Left lobe of liver (tissue), 2 donors: Measurements from ENCODE around the gene TRIM54. TPM values are rescaled to one million over a fixed set of nuclear protein-coding genes. Genes with fewer than 3 reads are reported as not detected.
"Not testable (repeated sequence)": the region's sequence is repeated elsewhere in the genome, so short reads cannot be mapped to it uniquely, and the experiment has no call there.

Experiments
- ATAC-seq: fragments of 200-7000 bp; cut with Tn5 transposase; one replicate; pipeline ENCODE4 v1.9.1; 2020; ENCODE audit warnings: mild to moderate bottlenecking, moderate library complexity
- DNase-seq: peaks from one replicate; pipeline ENCODE4 v3.0.0-alpha.2; 2020; ENCODE audit warnings: low spot score
- total RNA-seq: library from RNA; stranded (reverse); gene quantifications from one replicate; pipeline ENCODE4 v1.2.1, GENCODE V29; 2021
- donor health status: DM: no; HTN: no; CAD: no; lungs with moderate emphysema.
- donor health status: DM: no; HTN: yes; CAD: no.

The TRIM54 gene
- total RNA-seq, 1 donor from 2014 or later: not detected

DNA sequence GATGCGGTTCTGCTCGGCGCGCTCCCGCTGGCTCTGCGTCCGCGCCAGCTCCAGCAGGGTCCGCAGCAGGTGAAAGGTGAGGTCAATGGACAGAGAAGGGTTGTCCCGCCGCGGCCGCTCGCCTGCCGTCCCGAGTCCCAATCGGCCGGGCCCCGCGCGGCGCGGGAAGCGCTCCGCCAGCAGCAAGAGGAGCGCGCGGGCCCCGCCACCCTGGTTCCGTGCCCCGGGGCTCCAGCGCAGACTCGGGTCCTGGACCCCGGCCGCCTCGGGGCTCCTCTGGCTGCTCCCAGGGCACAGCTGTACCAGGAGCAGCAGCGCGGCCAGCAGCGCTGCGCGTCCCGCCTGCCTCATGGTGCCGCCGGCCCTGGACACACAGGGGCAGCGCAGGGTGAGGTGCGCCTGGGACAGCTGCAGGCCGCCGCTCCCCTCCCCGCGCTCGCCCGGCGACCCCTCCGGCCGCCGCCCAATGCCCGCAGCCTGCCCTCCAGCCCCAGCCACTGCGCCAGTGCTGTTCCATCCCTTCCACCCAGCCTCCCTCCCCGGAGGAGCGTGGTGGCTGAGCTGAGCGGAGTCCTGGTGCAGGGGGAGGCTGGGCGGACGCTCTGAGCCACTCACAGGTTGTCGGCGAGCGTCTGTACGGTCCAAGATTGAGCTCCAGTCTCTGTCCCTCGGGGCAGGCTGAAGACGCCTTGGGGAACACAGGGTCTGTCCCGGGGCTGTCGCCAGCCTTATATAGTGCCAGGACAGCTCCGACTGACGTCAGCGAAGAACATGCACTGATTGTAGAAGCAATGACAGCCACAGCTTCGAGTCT, 25.5 kb downstream of the TRIM54 start:
- DNase-seq (no peak), ATAC-seq (peak; percentile 27)

DNA sequence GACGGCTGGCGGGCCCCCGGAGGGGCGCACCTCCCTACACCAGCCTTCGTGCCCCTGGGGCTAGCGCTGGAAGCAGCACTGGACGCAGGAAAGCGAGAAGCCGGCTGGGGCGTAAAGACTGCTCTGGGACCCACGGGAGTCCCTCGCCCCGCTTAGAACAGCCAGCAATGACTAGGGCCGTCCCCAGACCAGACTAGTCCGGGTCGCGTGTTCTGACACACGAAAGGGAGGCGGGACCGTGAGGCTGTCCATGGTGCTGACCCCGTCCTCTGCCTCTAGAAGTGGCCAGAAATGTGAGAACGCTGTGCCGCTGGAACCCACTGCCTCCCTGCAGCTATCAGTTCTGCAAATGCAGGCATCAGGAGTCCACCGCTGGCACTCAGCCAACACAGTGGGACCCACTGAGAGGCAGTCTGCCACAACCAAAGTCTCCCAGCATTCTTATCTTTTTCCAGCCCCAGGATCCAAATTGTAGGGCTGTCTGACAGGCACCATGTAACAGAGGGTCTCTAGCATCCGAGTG, 26.2 kb downstream of the TRIM54 start, which contains the start of gene UCN:
Gene UCN, minus strand, starts transcription at position 87 of the 523 bp plus-strand sequence. CDS start 550 bp downstream, outside the sequence.
- ATAC-seq: peak; percentile 37
- DNase-seq: no peak

DNA sequence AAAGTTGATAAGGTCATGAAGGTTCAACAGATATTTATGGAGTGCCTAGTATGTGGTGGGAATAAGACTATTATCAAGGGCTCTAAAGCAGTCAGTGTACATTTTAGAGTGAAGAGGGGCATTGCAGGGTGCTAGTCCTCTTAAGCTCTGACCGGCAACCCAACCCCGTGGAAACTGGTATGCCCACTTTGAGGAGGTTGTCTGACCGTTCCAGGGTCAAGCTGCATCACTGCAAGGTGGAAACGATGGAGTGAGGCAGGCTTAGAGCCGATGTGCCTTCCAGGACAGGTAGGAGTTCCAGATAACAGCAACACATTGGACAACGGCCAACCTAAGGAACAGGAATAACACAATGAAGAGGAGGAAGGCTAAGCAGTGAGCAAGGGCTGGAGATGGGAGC, 27.4 kb downstream of the TRIM54 start:
- ATAC-seq (peak; percentile 11), DNase-seq (no peak)

DNA sequence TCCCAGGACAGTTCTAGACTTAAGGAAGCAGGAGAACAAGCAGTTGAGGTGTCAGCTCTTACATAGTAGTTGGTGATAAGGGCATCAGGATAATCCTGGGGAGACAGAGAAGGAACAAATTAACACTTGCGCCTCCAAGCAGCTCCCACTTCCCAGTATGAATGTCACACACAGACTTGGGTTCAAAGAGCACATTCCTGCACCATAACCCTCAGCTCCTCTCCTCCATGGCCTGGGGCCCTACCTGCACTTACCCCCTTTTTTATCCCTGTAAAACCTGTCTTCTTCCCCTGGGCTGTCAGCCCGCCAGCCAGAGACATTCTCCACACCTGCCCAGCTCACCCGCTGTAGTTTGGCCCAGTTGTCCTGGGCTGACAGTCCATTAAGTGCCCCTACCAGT, 29.9 kb downstream of the TRIM54 start:
- ATAC-seq: no peak
- DNase-seq: no peak

DNA sequence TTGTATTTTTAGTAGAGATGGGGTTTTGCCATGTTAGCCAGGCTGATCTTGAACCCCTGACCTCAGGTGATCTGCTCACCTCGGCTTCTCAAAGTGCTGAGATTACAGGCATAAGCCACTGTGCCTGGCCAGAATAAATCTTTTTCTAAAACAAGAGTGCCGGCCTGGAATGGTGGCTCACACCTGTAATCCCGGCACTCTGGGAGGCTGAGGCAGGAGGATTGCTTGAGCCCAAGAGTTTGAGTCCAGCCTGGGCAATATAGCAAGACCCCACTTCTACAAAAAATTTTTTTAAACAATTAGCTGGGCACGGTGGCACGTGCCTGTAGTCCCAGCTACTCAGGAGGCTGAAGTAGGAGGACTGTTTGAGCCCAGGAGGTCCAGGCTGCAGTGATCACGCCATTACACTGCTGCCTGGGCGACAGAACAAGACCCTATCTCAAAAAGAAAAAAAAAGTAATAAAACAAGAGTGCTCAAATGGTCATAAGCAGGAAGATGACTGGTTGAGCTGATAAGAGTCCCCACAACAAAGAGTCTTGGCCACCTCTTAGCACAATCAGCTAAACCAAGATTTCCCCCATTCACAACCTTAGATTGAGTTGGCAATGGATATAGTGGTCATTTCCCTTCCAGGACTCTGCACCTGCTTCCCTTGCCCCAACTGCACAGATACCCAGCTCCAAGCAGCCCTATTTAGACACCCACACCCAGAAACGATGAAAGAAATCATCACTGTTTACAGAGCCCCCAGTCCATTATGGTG, 31.8 kb downstream of the TRIM54 start:
- DNase-seq: no peak
- no peak for ATAC-seq

DNA sequence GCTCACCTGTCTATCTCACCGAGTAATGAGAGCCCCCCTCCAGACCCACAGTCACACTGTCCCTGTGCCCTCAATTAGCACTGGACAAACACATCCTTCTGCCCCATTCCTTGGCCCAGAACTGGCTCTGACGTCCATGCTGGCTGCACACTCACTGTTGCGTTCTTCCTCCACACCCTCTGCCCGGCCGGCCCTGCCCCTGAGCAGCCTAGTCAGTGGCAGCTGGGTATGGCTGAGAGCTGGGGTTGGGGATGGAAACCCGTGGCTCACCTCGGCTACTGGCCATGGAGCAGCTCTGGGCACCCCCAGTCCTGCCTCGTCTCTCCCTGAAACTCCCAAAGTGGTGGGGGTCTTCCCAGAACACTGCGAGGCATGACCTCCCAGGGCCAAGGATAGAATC, 32.5 kb downstream of the TRIM54 start:
- DNase-seq: no peak
- ATAC-seq: no peak

DNA sequence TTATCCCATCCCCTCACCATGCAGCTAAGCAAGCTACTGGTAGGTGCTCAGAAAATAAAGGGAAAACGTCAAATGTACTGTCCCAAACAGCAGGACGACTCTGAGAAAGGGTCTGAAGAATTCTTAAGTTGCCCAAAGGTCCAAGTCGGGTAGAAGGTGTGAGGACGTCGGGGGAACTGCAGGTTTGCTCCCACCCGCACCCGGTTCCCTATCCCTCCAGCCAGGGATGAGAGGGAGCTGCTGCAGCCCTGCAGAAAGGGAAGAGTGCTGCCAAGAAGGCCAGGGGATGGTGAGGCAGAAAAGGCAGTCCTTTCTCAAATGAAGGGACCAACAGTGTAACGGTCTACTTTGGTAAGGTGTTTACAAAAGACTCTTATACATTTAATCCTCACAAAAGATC, 32.9 kb downstream of the TRIM54 start:
- DNase-seq (no peak), ATAC-seq (no peak)

DNA sequence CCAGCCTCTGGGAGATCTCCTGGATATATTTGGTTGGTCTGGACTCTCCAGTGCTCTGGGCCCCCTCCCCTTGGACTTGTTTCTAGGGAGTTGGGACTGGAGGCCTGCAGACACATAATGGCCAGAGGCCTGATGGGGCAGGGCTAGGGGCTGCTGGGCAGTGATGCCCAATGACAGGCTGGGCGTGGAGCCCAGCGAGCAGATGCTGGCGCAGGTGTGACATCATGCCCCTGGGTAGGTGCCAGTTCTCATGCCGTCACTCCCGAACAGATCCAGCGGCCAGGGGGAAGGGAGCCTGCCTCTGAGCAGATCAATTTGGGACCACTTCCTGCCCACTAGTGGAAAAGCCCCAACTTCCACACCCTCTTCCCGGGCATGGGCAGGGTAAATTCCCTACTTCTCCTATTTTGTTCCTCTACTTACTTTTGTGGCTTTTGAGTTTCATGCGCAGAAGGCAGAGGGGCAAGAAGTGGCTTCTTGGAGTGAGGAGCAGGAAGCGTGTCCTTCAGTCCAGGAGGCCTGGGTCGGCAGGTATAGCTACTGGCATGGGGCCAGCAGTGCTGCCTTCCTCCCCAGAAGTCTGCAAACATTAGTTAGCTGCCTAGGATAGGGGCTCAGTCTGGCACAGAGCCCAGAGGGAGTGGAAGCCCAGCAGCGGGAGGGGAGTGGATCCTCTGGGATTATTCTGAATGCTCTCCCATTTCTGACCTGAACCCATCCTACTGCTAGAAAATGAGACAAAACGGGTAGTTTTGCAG, 34.6 kb downstream of the TRIM54 start:
- ATAC-seq (no peak), DNase-seq (no peak)

DNA sequence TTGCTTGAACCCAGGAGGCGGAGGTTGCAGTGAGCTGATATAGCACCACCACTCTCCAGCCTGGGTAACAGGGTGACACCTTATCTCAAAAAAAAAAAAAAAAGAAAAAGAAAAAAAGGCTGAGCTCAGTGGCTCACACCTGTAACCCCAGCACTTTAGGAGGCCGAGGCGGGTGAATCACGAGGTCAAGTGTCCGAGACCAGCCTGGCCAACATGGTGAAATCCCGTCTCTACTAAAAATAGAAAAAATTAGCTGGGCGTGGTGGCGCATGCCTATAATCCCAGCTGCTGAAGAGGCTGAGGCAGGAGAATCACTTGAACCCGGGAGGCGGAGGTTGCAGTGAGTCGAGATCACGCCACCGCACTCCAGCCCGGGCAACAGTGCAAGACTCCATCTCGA, 37.6 kb downstream of the TRIM54 start:
- not testable (repeated sequence) for DNase-seq, ATAC-seq

DNA sequence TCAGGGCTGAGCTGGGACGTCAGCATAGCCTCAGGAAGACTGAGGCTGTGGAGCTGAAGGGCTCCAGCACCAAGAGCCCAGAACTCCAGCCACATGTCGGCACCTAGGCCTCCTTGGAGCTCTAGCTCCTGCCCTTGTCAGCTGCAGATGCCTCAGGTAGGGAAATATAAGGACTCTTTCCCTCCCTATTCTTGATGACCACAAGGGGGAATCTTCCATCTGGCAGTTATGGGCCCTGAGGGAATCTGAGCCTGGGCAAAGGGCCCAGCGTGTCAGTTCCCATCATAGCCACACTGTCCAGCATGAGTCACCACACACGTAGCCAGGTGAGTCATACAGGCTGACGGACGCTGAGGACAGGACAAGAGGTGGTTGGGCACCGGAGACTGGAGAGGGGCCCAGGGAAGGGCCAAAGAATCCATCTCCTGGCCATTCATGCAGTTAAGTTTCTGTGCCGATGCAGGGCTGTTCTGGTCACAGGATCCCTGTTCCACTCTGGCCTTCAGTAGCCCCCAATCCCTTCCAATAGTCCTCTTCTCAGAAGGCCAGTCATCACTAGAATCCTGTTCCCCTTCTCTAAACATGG, 38.8 kb downstream of the TRIM54 start:
- peak; percentile 82 for ATAC-seq

DNA sequence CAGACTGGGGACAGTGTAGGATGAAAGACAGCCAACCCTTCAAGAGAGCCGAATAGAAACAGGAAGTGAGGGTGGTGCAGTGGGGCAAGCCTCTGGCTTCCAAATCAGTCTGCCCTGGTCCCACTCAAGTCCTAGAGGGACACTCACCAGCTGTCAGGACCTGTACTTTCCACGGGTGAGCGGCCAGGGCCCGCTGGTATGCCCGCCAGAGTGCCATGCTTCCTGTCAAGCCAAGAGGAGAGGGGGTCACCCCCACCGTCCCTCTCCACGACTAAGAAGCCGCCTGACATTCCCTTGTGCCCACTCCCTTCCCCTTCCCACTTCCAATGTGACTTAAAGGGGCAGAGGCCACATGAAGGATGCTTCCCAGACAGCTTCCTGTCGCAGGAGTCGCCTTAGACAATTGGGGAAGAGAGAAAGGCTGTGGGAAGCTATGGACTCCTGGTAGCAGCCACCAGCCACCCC, 40.1 kb downstream of the TRIM54 start:
- DNase-seq (no peak), ATAC-seq (peak; percentile 4)

More for the DNA sequence above, 38.8 kb downstream of the TRIM54 start:
- DNase-seq: peak; percentile 87

DNA sequence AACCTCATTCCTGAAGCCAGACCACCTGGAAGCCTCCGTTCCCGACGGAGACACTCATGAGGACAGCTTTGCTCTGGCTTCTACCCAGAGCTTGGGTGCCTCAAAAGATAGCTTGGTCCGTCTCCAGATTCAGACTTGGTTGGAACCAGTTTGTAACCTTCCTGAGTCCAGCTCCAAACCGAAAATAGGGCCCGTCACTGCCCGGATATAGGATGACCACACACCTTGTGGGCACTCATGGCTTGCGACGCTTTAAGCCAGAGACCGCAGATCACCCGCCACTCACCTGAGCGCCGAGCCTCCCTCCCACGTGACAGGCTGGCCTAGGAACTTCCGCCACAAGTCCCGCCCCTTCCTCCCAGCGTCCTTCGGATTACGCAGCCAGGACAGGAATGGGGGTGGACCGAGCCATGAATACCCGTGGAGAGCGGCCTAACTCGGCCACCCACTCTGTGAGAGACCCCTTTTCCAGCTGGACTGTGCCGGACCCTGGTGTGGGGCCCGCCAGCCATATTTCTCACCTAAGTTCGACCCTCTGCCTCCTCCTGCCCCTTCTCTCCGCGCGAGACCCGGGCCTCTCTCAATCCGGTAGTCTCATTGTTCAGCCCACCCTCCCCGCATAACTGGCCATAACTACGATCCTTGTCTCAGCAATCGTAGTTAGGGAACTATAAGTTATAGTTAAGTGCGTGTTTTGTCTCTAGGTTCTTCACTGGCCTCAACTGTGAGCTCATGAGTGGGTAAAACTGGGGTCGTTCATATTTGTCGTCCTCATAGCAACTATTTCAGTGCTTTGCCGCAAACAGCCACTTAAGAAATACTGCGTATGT, 40.8 kb downstream of the TRIM54 start, which contains the start of gene MPV17:
Gene MPV17, minus strand, starts transcription at position 332 of the 830 bp plus-strand sequence. CDS start 580 bp downstream, outside the sequence.
- DNase-seq (peak; percentile 93), ATAC-seq (peak; percentile 92)

DNA sequence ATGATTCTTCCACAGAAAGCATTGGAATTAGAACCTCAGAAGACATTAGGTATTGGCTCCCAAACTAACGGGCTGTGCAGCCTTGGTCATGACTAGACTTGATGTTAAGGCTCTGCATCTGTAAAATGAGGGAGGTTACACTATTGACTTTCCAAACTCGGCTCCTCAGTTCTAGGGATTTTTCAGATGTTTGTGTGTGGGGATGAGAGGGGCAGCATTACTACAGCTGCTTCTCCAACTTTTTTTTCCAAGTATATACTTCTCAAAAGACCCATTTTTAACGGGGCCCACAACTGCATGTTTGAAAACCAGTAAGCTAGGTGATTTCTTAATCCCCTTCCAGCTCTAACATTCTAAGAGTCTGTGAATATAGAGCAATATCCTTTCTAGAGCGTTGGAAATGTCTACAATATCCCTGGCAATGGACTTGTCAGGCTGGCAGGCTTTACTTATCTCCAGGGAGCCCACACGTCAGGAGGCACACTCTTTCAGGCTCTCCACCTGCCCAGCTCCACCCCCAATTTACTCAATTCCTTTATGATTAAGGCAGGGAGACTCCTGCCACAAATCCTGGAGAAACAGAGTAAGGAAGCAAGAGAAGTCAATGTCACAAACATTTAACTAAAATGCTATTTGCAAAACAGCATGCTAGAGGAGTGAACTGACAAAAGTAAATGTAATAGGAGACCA, 41.5 kb downstream of the TRIM54 start:
- peak; percentile 12 for ATAC-seq
- DNase-seq: no peak

DNA sequence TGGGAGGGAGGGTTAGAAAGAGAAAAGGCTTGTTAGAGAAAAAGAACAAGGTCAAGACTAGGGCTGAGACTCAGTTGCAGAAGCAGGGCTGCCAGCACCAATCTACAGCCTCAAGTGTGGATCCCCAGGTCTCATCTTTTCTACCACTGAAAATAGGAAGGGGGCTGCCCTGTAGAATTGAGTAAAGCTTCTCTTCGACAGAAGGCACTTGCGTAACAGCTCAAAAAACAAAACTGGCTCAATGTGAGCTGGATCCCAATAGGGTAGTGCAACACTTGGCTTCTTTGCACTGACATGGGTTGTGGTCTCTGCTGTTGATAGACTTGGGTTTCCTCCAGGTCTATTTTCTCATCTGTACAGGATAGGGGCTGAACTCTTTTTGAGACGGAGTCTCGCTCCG, 42.5 kb downstream of the TRIM54 start:
- DNase-seq (no peak), ATAC-seq (no peak)

DNA sequence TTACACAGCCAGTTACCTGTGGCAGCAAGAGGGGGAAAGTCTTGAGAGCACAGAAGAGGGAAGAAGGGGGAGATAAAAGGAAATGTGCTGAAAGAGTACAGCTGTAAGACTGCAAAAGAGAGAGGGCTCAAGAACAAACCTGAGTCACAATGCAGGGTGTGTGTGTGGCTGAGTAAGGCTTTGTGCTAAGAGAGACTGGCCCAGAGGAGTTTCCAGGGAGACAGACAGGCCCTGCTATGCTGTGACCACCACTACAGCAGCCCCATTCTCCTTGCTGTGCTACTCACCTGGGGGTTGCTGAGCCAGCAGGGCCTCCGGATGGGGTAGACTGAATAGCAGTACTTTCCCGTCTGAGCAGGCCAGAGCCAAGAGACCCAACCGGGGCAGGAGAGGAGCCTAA, 53.1 kb downstream of the TRIM54 start:
- DNase-seq (no peak), ATAC-seq (no peak)

DNA sequence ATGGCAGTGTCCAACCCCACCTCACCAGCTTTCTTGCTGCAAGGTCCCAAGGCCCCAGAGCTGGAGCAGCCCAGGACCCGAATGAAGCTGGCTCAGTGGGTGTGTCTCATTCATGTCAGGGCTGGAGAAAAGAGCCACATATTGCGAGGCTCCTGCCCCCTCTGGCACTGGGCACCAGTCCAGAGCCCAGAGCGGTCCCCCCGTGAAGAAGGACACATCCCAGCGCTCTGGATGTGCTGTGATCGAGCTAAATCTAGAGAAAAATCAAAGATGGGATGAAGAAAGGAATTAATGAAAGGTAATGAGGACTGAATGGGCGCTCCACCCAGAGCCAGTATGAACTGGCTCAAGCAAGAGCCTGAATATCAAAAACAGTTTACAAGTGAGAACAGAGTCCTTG, 53.9 kb downstream of the TRIM54 start:
- DNase-seq (no peak), ATAC-seq (no peak)

DNA sequence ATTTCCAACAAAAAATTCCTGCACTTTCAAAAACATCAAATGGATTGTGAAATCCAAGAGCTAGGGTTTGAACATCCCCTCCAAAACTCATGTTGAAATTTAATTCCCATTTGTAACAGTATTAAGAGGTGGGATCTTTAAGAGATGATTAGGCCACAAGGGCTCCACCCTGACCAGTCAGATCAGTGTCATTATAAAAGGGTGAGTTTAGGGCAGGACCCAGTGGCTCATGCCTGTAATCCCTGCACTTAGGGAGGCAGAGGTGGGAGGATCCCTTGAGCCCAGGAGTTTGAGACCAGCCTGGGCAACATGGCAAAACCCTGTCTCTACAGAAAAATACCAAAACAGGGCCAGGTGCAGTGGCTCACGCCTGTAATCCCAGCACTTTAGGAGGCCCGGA, 65.4 kb downstream of the TRIM54 start:
- DNase-seq: no peak
- no peak for ATAC-seq

DNA sequence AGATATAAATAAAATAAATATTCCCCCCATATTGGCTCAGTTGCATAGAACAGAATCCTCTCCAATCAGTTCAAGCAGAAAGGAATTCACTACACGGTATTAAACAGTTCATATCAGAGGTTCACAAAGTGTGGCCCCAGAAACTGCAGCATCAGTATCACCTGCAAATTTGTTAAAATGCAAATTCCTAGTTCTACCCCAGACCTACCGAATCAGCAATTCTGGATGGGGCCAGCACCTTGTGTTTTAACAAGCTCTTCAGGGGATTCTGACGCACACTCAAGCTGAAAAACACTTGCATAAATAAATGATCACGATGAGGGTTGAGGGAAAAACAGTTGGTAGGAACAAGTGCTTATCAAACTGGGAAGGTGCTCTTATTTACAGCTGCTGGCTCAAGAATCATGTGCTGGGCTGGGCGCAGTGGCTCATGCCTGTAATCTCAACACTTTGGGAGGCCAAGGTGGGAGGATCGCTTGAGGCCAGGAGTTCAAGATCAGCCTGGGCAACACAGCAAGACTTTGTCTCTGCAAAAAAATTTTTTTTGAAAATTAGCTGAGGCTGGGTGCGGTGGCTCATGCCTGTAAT, 68.0 kb downstream of the TRIM54 start:
- DNase-seq (no peak), ATAC-seq (no peak)
